Breast epithelium (tissue), 3 donors: ENCODE results near the gene BATF.

Source experiments
- CTCF ChIP-seq, 3 donors: fragments of 450-650 bp; IDR thresholded peaks; one replicate each; pipeline ENCODE4 v1.5.1; 2016 to 2017; ENCODE audit warnings: antibody characterized with exemption in 3 of 3, mild to moderate bottlenecking in 3 of 3, moderate library complexity in 3 of 3
- POLR2A ChIP-seq: fragments of 450-650 bp; IDR thresholded peaks from one replicate; pipeline ENCODE4 v1.6.1; 2016; ENCODE audit warnings: antibody characterized with exemption, mild to moderate bottlenecking, moderate library complexity

- TF ChIP-seq CTCF (IDR thresholded peaks at IDR 0.05) (no peak), POLR2A (no peak)
These were observed 18.2 kb downstream of the BATF start for GRCh38 chr14:75540479-75540851.
